DMS79 (cell line): ENCODE results near the gene LMAN2.
"Not testable (repeated sequence)": the region's sequence is repeated elsewhere in the genome, so short reads cannot be mapped to it uniquely, and the experiment has no call there.

Experiments
- DNase-seq: peaks from one replicate; lab custom pipeline; 2025; lab: John Stamatoyannopoulos, UW

LMAN2 gene

DNA sequence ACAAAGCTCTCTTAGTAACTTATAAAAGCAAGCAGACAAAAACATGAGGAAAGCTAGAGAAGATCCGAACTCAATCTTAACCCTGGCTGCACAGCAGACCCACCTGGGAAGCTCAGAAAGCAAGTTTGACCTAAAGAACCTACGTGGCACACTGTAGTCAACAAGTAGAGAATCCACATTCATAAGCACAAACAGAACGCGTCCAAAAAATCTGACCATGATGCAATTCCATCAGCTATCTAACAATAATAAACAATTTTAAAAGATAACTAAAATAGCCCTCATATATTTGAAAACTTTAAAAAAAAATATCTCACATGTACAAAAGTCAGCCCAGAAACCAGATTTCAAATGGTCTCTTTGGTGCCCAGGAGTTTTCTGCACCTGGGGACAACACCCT lies 4.6 kb downstream of the LMAN2 start:
- DNase-seq, result no peak

DNA sequence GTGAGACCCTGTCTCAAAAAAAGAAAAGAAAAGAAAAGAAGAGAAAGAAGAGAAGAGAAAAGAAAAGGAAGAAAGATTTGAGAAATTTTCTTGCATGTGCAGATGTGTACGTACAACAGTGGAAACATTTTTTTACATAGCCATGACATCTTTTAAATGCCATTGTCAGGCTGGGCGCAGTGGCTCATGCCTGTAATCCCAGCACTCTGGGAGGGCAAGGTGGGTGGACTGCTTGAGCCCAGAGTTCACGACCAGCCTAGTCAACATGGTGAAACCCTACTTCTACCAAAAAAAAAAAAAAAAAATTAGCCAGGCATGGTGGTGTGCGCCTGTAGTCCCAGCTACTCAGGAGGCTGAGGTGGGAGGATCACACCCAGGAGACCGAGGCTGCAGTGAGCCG lies 6.6 kb downstream of the LMAN2 start:
- DNase-seq, result no peak

DNA sequence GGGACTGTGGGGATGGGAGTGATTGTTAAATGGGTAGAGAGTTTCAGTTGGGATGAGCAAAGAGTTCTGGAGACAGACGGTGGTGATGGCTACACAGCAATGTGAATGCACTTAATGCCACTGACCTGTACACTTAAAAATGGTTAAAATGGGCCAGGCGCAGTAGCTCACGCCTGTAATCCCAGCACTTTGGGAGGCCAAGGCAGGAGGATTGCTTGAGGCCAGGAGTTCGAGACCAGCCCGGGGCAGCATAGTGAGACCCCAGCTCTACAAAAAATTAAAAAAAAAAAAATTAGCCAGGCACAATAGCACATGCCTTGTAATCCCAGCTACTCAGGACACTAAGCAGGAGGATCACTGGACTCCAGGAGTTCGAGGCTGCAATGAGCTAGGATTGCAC lies 7.7 kb downstream of the LMAN2 start:
- no peak for DNase-seq

DNA sequence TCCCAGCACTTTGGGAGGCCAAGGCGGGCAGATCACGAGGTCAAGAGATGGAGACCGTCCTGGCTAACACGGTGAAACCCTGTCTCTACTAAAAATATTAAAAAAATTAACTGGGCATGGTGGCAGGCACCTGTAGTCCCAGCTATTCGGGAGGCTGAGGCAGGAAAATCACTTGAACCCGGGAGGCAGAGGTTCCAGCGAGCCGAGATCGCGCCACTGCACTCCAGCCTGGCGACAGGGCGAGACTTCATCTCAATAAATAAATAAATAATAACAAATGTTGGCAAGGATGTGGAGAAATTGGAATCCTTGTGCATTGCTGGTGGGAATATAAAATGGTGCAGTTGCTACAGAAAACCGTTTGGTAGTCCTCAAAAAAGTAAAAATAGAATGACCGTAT lies 8.5 kb downstream of the LMAN2 start:
- DNase-seq, result not testable (repeated sequence)

DNA sequence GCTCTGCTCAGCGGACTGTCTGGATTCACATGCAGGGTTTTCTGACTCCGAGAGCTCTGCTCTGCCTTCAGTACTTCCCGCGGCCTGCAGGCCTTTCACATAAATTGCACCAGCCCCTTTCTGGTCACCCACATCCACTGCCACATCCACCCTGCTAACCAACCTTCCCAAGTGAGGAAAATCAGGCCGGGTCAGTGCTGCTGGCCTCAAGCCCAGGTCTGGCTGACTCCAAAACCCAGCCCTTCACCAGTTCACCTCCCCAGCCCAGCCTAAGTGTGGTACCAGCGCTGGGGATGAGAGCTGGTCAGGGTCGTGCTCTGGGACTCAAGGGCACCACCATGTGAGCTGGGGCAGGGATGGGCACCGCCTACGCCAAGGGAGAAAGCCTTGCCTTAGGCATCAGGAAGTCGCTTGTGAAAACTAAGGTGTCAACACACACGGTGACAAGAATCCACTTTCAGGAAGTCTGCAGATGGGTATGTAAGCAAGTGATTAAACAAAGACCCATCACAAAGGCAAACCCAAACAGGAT lies 12.3 kb downstream of the LMAN2 start:
- no peak for DNase-seq

DNA sequence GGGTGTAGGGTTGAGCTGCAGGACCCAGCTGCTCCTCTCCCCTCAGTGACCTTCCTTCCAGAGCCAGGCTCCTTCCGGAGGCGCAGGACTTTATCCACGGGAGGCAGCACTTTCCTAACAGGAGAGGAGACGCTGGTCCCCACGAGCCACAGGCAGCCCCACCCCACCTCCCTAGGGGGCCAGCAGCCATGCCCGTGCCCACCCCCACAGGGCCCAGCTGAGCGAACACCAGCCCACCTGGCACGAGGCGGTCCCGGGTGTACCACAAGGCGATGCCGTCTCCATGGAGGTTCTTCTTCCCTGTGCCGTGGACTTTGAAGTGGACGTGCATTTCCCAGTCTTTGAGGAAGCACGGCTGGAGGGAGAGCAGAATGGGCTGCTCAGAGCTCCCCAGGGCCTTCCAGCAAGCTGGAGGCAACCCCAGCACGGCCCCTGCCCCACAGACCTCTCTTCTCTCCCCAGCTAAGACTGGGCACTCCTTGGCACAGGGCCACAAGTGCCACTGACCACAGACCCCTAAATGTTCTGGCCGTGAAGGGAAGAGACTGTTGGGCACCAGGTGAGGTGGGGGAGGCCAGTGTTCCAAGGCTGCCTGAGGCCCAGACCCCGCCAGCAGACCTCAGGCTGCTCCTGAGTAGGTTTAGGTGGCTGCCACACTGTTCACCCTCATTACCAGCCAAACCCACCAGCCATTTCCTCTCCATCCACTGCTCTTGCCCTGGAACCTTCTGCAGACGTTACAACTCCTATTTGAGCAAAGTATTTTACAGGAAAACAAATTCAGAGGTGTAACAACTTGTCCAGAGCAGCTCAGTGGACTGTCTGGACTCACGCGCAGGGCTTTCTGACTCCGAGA lies 13.0 kb downstream of the LMAN2 start:
- DNase-seq, result no peak

DNA sequence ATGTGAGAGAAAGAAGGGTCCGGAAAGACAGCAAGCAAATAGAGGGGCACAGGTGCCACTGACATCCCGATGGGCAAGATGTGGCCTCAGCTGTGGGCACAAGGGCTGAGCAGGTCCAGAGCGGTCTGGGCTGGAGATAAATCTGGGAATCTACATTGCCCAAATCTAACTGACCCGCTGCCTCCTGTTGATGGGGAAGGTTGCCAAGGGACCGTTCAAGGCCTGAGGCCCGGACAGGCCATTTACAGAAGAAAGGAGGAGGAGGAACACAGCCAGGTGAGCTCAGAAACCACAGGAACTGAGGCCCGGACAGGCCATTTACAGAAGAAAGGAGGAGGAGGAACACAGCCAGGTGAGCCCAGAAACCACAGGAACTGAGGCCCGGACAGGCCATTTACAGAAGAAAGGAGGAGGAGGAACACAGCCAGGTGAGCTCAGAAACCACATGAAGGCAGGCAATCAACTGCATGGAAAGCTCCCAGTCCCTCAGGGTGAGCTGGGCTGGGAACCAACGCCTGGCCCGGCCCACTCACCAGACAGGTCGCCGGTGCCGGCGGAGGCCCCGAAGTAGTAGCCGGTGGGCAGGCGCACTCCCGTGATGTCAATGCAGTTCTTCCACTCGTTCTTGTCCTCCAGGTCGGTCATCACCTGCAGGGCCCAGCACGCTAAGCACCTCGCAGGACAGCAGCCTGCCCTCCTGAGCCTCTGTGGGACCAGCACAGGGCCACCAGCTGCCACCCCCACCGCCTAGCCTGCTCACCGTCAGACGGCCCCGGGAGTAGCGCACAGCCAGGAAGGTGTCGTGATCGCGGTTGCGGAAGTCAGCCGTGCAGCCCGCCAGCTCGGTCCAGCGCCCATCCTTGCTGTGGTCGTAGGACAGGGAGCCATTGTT lies 14.6 kb downstream of the LMAN2 start:
- DNase-seq, result no peak

DNA sequence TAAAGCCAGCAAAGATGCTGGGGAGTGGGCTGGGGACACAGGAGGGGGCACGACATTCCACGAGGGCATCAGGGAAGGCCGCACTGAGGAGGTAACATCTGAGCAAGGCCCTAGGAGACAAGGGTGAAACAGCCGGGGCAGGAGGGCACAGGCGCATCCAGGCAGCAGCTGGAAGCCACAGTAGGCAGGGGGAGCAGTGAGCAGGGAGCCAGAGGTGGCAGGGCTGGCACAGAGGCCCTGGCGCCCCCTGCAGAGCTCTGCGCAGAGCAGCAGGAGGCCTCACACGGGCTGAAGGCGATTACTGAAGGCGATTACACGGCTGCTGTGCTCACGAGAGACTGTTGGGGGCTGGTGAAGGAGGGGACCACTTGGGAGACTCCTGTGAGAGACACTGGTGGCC lies 15.4 kb downstream of the LMAN2 start:
- no peak for DNase-seq

DNA sequence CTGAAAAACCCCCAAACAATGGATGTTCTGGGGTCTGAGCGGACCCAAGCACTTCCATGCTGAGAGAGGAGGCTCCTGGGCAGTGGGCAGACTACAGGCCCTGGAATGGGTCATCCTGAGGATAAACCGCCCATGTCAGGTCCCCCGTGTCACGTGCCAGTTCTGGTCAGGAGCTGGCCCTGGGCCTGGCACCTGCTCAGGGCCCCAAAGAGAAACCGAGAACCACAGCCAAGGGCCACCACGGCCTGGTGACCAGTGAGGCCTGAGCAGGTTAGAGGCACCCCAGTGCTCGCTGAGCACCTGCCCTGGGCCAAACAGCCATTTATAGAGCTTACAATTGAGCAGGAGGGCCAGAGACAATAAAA lies 15.8 kb downstream of the LMAN2 start:
- no peak for DNase-seq

DNA sequence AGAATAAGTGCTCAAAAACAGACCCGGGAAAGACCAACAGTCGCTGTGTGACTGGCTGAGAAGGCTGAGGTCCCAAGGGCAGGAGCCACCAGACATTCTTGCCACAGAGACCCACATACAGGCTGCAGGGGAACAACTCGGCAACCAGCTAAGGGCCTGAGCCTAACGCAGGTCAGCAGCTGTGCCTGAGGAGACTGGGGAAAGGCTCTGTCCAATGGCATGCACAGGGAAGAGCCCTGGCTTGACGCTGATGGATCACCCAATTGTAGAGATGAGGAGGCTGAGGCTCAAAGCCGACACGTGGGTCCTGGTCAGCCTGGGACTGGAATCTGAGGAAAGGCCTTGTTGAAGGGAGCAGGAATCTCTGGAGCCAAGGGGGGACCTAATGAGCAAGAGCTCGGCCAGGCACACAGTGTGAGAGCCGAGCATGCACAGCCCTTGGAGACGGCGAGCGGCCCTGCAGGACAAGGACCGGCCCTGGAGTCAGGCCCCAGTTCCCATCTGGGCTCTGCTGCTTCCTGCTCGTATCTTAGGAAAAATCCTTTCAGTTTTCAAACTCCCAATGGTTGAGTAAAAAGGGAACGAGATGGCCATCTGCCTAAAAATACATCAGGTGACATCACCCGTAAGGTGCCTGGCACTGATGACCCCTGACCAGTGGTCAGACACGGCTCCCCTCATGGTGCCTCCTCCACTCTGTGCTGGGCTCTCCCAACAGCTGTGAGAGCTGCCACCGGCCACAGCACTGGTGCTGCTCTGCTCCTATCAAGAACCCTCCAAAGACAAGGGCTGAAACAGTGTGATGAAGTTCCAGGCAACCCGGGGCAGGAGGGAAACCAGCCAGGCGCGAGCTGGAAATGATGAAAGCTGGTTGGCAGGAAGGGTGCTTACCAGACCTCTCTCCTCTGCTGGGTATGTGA lies 16.4 kb downstream of the LMAN2 start:
- no peak for DNase-seq

DNA sequence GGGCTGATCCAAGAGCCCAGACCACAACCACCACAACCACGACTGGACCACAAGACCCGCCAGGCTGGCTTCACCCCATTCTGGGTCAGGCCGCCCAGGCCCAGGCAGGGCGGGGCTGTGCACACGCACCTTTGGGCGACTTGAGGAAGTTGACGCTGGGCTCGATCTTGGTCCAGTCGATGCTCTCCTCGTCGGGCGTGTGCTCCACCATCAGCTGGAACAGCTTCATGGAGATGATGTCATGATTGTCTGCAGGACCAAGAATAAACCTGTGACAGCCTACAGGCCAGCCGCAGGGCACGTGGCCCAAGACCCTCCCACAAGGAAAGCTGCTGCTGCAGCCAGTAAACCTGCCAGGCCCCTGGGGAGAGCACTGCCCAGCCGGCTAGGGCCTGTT lies 17.3 kb downstream of the LMAN2 start:
- no peak for DNase-seq

DNA sequence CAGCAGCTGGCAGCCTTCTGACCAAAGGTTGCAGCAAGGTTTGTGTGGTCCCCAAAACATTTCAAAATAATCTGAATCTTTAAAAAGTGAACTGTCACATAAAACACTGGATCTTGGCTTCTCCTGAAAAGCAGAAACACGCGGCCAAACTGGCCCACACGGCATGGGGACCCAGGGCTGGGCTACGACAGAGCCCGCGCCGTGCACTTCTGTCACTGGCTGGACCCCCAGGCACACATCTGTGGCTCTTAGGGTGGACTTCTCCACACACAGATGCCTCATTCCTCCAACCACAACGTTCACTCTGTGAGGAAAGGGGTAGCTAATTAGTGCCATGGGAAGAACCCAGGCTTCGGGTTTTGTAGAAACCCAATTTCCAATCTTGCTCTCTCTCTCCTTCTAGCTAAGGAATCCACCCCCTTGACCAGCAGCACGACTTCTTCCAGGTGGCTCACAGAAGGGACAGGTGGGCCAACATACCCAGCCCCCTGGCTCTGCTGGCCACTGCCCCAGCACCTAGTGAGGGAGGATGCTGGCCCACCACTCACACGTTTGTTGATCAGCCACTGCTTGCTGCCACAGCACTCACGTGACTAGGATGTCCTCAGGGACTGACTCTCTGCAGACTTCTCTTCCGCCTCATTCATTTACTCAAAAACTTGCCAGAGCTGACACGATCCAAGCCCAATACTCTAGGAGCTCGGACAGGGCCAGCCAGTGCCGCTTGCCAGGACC lies 17.9 kb downstream of the LMAN2 start:
- DNase-seq, result no peak

DNA sequence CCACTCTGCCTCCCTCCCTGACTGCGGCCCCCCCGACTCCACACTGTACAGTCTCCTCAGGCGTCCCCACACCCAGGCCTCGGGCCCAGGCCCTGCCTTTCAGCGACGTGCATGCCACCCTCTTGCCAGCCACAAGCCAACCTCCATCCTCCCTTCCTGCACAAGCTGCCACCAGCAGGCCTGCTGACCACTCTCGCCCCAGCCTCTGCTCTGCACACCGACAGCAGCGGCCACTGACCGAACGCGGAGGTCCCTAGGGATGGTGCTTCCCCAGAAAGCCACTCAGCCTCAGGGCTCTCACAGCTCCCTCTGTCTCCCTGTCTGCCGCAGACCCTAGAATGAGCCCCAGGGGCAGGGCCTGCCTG lies 18.6 kb downstream of the LMAN2 start:
- DNase-seq, result no peak

DNA sequence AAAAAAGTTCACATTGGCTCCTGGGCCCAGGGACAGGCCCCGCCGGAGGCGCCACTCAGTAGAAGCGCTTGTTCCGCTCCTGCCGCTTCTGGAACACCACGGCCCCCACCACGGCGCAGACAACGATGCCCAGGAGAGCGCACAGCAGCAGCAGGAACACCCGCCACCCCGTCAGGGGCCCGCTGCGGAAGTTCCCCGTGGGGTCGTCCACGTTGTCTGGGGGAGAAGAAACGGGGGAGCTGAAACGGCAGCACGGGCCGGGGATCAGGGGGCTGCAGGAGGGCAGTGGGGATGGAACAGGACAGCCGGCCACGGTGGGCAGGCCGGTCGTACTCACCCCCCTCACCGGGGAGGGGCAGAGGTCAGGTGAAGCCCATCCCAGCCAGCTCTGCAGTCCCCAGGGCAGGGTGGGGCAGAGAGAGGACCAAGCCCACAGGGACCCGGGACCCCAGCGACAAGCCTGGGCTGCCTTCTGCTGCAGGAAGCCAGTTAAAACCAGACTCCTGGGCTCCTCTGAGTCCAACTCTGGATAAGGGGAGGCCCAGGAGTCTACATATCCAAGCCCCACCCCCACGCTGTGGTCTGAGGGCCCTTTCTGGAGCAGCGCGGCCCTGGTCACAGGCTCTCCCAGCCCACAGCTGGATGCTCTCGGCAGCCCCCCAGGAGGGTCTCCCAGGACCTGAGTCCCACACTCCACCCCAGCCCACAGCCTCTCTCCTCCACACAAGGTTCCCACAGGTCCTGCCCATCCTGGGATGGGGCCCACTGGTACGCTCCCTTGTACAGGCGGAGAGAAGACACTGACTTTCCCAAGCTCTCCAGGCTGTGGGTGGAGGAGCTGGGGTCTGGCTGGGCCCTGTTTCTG lies 19.2 kb downstream of the LMAN2 start:
- no peak for DNase-seq

DNA sequence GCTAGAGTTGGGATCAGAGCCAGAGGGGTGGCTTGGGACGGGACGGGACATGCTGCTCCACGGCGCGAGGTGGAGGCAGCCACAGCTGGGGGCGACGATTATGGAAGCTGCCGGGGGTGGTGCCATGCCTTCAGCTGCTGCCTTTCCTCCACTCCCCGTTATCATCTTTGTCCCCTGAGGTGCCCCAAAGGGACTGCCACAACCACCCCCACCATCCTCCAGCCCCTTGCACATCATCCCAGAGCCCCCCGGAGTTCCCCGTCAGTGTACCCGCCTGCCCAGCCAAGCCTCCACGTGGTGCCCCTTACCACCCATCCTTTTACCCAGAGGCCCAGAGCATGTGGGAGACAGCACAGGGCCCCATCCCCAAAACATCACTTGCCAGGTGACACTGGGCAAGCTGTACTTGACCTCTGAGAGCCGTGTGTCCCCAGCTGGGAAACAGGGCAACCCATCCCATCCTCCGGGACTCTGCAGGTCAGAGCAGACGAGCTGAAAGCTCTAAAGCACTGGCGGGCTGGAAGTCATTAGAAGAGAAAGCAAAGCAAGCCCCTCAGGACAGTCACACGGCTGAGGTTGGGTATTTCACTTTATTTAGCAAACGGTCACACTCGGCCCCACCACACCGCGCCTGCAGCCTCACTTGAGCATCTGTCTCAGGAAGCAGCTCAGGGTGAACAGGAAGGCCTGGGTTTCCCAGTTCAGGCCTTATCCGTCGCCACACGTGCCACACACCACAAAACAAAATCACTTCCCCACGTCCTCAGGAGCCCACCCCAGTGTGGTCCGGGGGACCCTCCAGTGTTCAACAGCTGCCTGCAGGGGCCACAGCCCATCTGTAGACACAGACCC lies 20.3 kb downstream of the LMAN2 start:
- DNase-seq, result no peak

DNA sequence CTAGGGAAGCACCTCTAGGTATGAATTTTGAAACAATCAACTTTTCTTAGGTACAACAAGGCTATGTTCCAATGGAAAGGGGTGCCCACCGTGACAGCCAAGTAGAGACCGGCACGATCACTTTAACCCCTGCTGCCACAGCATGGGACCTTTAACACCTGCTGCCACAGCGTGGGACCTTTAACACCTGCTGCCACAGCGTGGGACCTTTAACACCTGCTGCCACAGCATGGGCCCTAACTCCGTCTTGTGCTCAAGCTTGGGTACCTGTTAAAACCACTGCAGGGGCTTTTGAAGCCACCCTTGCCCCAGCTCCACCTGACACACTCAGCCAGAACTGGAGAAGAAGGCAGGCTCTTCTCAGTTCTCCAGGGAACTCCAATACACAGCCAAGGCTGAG lies 21.6 kb downstream of the LMAN2 start:
- no peak for DNase-seq

DNA sequence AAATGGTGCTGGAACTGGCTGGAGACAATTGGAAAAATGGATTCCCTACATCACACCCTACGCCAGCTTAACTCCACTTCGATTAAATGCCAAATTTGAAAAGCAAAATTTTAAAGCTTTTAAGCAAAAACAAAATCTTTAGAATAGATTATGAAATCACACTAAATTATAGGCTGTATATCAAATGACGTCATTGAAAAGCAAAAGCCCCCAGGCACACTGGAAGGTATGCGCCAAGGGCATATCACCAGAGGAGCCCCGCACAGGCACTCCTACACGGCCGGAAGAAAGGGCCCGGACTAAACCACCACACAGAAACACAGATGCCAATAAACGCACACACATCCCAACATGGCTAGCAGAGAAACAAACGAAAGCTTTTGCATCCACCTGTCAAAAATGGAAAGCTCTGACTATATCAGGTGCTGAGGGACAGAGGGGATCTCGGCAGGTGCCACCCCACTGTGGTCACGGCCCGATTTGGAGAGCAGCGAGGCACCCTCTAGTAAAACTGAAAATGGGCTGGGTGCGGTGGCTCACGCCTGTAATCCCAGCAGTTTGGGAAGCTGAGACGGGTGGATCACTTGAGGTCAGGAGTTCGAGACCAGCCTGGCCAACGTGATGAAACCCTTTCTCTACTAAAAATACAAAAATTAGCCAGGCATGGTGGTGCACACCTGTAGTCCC lies 22.8 kb downstream of the LMAN2 start:
- no peak for DNase-seq
